Colonic mucosa (tissue), 4 donors: Measurements from ENCODE around the gene CNTFR. TPM values are rescaled to one million over a fixed set of nuclear protein-coding genes. Genes with fewer than 3 reads are reported as not detected.
A peak's percentile ranks its signal among the peaks of the same experiment; 100 is the strongest.
"Not testable (repeated sequence)": the region's sequence is repeated elsewhere in the genome, so short reads cannot be mapped to it uniquely, and the experiment has no call there.

ENCODE experiments used
- DNase-seq: peaks from one replicate; pipeline ENCODE4 v3.0.0-alpha.2; 2020
- H3K27ac ChIP-seq: fragments of 200-600 bp; one replicate; pipeline ENCODE4 v1.8.0; 2021
- H3K27me3 ChIP-seq: fragments of 200-600 bp; one replicate; pipeline ENCODE4 v1.8.0; 2021
- H3K36me3 ChIP-seq: fragments of 200-600 bp; one replicate; pipeline ENCODE4 v1.8.0; 2021
- H3K4me1 ChIP-seq: fragments of 200-600 bp; one replicate; pipeline ENCODE4 v1.8.0; 2021; ENCODE audit warnings: mild to moderate bottlenecking
- H3K4me3 ChIP-seq: fragments of 200-600 bp; one replicate; pipeline ENCODE4 v1.8.0; 2021
- H3K9ac ChIP-seq, 2 donors: one replicate each; pipeline ENCODE4 v1.7.0; 2013; ENCODE audit warnings: control low read depth in 2 of 2, low read depth in 2 of 2, low read length in 2 of 2
- H3K9me3 ChIP-seq: fragments of 200-600 bp; one replicate; pipeline ENCODE4 v1.8.0; 2021
- intact Hi-C: fragments of 100-400 bp; cut with DNase I; formaldehyde crosslinking; loops from one replicate; pipeline ENCODE4 v1.14.1; 2022
- total RNA-seq, 2 donors: library from RNA; stranded (reverse); fragmentation: NEBNext Ultra II Directional in 1 of 2; extraction: Animal tissue kit (Norgen Biotek cat#: 25700) in 1 of 2; gene quantifications; one replicate each; pipeline ENCODE4 v1.2.1, GENCODE V29; 2021
- TF ChIP-seq, protein P1 (sequence below): fragments of 200-600 bp; IDR thresholded peaks from one replicate; pipeline ENCODE4 v1.8.0; 2022; ENCODE audit warnings: antibody characterized with exemption, mild to moderate bottlenecking
- donor health status: healthy.
- donor health status: DM: no; HTN: no; CAD: no.
- donor health status: DM: no; HTN: no; CAD: no.

Gene CNTFR, protein sequence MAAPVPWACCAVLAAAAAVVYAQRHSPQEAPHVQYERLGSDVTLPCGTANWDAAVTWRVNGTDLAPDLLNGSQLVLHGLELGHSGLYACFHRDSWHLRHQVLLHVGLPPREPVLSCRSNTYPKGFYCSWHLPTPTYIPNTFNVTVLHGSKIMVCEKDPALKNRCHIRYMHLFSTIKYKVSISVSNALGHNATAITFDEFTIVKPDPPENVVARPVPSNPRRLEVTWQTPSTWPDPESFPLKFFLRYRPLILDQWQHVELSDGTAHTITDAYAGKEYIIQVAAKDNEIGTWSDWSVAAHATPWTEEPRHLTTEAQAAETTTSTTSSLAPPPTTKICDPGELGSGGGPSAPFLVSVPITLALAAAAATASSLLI
- total RNA-seq, result 1 to 10 TPM; 1.8 to 1.9 TPM

DNA sequence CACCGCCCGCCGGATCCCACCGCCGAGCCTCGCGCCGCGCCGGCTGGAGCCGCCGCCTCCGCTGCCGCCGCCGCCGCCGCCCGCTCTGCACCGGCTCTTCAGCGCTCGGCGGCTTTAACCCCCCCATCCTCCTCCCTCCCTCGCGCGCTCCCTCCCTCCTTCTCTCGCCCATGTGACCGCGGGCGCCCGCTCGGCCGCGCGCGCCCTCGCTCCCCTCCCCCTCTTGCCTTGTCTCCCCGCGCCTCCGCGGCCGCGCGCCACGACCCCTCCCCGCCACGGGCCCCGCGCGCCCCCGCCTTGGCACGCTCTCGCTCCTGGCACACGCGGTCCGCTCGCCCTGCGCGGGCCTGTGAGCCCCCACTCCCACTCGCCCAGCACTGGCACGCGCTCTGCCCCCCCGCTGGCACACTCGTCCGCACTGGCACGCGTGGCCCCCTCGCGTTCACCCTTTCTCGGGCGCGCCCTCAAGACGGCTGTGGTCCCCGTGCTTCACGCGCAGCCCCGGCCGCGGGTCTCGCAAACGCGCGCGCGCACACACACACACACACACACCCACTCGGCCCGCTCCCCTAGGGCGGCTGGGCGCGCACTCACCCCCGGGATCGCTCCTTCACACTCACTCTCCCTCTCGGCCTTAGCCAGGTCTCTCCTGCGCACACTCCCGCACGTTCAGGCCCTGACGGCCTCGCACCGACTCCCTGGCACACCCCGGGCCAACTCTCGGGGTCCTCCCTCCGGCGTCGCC is at the start of gene CNTFR:
Gene CNTFR, minus strand, starts transcription at position 89 of the 745 bp plus-strand sequence. CDS start 20,743 bp downstream, outside the sequence.
- intact Hi-C loops, result loop anchor here (2.0 to 5.0 kb wide), 3 partner anchors 41 to 183 kb away; no protein-coding TSS in a partner anchor
- H3K9ac ChIP-seq, result peak within 1 kb of the TSS; percentile 40 to 41
- H3K27ac ChIP-seq, result no peak within 1 kb of the TSS
- H3K9me3 ChIP-seq, result no peaks in the 10 kb centered on the region
- TF ChIP-seq, protein P1, sequence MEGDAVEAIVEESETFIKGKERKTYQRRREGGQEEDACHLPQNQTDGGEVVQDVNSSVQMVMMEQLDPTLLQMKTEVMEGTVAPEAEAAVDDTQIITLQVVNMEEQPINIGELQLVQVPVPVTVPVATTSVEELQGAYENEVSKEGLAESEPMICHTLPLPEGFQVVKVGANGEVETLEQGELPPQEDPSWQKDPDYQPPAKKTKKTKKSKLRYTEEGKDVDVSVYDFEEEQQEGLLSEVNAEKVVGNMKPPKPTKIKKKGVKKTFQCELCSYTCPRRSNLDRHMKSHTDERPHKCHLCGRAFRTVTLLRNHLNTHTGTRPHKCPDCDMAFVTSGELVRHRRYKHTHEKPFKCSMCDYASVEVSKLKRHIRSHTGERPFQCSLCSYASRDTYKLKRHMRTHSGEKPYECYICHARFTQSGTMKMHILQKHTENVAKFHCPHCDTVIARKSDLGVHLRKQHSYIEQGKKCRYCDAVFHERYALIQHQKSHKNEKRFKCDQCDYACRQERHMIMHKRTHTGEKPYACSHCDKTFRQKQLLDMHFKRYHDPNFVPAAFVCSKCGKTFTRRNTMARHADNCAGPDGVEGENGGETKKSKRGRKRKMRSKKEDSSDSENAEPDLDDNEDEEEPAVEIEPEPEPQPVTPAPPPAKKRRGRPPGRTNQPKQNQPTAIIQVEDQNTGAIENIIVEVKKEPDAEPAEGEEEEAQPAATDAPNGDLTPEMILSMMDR, result no peak
- H3K4me1 ChIP-seq, result peaks cover 18% of the 10 kb centered on the region
- H3K27me3 ChIP-seq, result peaks cover 60% of the 10 kb centered on the region
- no peaks in the 10 kb centered on the region for H3K36me3 ChIP-seq
- peak; percentile 34 for DNase-seq
- H3K4me3 ChIP-seq, result peak within 1 kb of the TSS; percentile 26

DNA sequence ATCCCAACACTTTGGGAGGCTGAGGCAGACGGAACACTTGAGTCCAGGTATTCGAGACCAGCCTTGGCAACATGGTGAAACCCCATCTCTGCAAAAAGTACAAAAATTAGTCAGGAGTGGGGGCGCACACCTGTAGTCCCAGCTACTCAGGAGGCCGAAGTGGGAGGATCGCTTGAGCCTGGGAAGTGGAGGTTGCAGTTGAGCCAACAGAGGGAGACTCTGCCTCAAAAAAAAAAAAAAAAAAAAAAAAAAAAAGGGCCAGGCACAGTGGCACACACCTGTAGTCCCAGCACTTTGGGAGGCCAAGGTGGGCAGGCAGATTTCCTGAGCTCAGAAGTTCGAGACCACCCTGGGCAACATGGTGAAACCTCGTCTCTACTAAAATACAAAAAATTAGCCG is 49.8 kb upstream of the CNTFR start:
- H3K4me1 ChIP-seq, H3K27me3 ChIP-seq, H3K27ac ChIP-seq, DNase-seq, H3K9ac ChIP-seq, H3K4me3 ChIP-seq, H3K36me3 ChIP-seq, intact Hi-C loops, H3K9me3 ChIP-seq: not testable (repeated sequence)

DNA sequence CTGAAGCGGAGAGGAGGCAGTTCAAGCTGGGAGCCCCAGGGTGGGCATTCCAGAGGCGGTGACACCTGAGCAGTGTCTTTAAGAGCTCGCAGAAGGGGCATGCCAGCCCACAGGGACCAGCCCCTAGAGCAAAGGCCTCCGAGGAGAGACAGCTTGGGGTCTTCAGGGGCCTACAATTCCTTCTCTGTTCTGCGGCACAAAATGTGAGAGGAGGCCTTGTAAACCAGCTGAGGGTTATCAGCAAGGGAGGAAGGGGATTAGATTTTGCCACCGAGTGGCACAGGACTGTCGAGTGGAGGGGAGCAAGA is 48.6 kb upstream of the CNTFR start:
- Histone ChIP-seq H3K27me3 (no peaks in the 10 kb centered on the region), H3K36me3 (no peaks in the 10 kb centered on the region), H3K27ac (peak overlapping the region; percentile 82), H3K4me1 (no peaks in the 10 kb centered on the region), H3K9me3 (no peaks in the 10 kb centered on the region), H3K4me3 (peak overlapping the region; percentile 91), H3K9ac (peak overlapping the region; percentile 77 to 97)
- DNase-seq, result no peak
- intact Hi-C loops, result no loop called here
- TF ChIP-seq, protein P1, result no peak

DNA sequence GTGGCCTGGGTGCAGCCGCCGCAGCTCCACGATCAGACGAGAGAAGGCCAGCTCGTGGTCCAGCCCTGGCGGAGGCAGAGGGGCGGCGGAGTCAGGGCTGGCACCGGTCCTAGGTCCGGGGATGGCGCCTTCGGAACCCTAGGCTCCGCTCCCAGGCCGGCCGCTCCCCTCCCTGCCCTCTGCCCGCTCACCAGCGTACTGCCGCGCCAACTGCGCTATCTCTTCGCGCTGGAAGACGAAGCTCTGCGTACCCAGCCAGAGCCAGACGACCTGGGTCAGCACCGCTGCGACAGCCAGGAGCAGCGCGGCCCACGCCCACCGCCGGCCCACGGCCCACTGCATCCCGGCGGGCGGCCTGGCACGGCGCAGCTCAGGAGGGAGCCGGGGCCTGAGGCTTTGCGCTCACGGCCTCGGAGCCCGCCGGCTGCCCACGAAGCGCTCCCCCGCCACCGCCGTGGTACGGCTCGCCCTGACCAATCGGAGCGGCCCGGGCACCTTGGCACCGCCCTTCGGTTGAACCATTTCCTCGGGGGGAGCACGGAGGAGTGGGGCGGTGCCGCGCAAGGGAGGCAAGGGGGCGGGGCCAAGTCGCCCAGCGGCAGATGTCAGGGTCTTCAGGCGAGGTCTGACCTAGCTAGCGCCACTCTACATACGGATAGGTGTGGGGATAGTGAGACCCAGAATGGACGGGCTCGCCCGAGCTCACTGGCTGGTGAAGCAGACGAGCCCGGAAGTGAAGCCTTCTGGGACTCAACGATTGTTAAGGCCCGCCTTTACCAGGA is 48.0 kb upstream of the CNTFR start, which contains the start of gene SIGMAR1:
Gene SIGMAR1, minus strand, starts transcription at position 432 of the 782 bp plus-strand sequence. Its CDS starts 90 bp downstream, at position 342.
- TF ChIP-seq, protein P1, result no peak
- DNase-seq, result peak; percentile 97
- Histone ChIP-seq H3K4me1 (no peaks in the 10 kb centered on the region), H3K27ac (peak within 1 kb of the TSS; percentile 82), H3K9me3 (no peaks in the 10 kb centered on the region), H3K27me3 (no peaks in the 10 kb centered on the region), H3K36me3 (no peaks in the 10 kb centered on the region), H3K9ac (peak within 1 kb of the TSS; percentile 79 to 97), H3K4me3 (peak within 1 kb of the TSS; percentile 91)
- intact Hi-C loops, result no loop called here

DNA sequence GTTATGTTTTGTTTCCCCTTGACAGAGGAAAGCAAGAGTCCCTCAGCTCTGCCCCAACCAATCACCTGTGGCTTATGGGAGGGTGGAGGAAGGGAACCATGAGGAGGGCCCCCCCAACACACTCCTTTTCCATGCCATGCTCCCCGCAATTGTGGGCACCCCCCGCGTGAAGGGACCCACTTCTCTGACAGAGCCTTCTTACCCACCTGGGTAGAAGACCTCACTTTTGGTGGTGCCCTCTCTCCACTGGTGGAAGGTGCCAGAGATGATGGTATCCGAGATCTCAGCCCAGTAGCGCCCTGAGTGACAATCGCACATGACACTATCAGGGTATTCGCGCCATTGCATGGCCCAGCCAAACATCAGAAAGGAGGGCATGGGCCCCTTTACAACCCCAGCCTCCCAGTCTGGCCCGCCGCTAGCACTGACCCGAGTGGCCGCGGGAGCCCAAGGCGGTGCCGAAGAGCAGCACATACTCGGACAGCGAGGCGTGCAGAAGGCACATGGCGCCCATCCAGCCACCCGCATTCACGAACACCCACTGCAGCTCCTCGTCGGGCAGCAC is 47.3 kb upstream of the CNTFR start:
- Histone ChIP-seq H3K36me3 (no peaks in the 10 kb centered on the region), H3K27me3 (no peaks in the 10 kb centered on the region), H3K9ac (peak overlapping the region; percentile 79 to 97), H3K4me1 (no peaks in the 10 kb centered on the region), H3K27ac (peak overlapping the region; percentile 82), H3K4me3 (peak overlapping the region; percentile 91), H3K9me3 (no peaks in the 10 kb centered on the region)
- intact Hi-C loops, result no loop called here
- DNase-seq, result no peak
- TF ChIP-seq, protein P1, result no peak
